ENCODE data around the gene CARMIL1.

Gene CARMIL1

DNA sequence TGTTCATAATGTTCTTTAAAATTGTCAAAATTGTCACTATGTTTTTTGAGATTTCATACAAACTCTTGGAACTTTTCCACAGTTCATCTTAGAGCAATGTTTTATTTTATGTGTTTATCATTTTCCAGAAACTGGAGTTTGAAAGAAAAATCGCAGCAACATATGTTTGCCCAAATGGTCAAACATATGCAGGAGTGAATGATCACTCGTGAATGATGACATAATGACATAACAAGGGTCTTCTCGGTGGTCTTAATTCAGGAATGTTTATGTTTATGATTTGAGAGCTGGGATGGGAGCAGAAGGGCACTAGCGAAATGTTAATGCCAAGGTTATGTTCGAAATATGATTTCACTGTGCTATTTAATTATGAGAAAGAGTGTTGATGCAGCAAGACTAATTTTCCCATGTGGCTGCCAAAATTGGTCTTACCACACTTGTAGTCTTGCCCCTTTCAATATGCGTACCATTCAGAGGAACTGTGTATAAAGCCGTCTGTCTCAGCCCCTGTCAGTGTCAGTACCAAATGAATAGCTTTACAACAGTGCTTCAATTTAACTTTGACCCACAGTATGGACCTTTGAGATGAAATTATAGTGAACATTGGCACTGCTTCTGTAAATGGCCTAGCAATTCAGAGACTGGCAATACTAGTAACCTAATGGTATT lies 152.3 kb downstream of the CARMIL1 start:
- Histone ChIP-seq H3K4me3 (ENCODE audit: low read depth, low read length) (no peak overlapping the region), H3K4me1 (no peaks in the 10 kb centered on the region), H3K36me3 (no peaks in the 10 kb centered on the region), H3K9me3 (no peaks in the 10 kb centered on the region), H3K27me3 (no peaks in the 10 kb centered on the region)
- TF ChIP-seq, protein P1, sequence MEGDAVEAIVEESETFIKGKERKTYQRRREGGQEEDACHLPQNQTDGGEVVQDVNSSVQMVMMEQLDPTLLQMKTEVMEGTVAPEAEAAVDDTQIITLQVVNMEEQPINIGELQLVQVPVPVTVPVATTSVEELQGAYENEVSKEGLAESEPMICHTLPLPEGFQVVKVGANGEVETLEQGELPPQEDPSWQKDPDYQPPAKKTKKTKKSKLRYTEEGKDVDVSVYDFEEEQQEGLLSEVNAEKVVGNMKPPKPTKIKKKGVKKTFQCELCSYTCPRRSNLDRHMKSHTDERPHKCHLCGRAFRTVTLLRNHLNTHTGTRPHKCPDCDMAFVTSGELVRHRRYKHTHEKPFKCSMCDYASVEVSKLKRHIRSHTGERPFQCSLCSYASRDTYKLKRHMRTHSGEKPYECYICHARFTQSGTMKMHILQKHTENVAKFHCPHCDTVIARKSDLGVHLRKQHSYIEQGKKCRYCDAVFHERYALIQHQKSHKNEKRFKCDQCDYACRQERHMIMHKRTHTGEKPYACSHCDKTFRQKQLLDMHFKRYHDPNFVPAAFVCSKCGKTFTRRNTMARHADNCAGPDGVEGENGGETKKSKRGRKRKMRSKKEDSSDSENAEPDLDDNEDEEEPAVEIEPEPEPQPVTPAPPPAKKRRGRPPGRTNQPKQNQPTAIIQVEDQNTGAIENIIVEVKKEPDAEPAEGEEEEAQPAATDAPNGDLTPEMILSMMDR (IDR thresholded peaks at IDR 0.05; ENCODE audit: low read depth, low read length), result no peak
- no peak for DNase-seq

DNA sequence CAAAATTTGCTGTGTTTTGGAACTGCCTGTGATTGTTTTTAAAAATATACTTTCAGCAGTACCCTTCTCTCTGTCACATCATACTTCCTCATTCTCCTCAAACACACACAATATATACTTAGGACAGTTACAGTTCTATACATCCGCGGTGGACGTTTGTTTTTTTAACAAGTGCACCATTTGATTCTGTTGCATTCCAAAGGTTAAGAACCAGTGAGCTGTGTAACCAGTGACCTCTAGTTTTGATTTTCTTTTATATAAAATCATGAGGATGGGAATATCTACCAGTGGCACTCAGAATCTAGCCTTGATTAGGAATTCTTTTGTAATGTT lies 152.8 kb downstream of the CARMIL1 start:
- Histone ChIP-seq H3K4me3 (ENCODE audit: low read depth, low read length) (no peak overlapping the region), H3K27me3 (no peaks in the 10 kb centered on the region), H3K4me1 (no peaks in the 10 kb centered on the region; the same call in 1 of the 2 replicates), H3K36me3 (no peaks in the 10 kb centered on the region), H3K9me3 (no peaks in the 10 kb centered on the region)
- TF ChIP-seq, protein P1 (IDR thresholded peaks at IDR 0.05; ENCODE audit: low read depth, low read length), result no peak
- no peak for DNase-seq

DNA sequence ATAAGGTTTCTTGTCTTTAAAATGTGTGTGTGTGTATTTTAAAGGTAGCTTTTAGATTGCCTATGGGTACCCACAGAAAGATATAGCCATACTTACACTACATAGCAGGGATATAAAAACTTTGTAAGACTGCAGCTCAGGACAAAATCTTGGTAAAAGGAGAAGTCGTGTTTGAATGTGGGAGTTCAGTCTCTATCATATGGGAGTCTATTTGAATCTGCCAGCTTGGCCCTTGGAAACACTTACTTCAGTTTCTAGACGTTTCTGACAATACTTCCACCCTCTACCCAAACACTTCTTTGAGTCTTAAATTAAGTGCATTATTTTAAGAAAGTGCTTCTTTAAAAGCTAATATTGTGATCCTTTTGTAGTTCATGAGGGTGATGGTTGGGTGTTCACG lies 155.7 kb downstream of the CARMIL1 start:
- TF ChIP-seq, protein P1 (IDR thresholded peaks at IDR 0.05; ENCODE audit: low read depth, low read length), result no peak
- H3K27me3 ChIP-seq, result no peaks in the 10 kb centered on the region
- DNase-seq, result no peak
- no peaks in the 10 kb centered on the region for H3K9me3 ChIP-seq
- no peak overlapping the region for H3K4me3 ChIP-seq (ENCODE audit: low read depth, low read length)
- H3K4me1 ChIP-seq, result peaks cover 9% of the 10 kb centered on the region
- H3K36me3 ChIP-seq, result no peaks in the 10 kb centered on the region

DNA sequence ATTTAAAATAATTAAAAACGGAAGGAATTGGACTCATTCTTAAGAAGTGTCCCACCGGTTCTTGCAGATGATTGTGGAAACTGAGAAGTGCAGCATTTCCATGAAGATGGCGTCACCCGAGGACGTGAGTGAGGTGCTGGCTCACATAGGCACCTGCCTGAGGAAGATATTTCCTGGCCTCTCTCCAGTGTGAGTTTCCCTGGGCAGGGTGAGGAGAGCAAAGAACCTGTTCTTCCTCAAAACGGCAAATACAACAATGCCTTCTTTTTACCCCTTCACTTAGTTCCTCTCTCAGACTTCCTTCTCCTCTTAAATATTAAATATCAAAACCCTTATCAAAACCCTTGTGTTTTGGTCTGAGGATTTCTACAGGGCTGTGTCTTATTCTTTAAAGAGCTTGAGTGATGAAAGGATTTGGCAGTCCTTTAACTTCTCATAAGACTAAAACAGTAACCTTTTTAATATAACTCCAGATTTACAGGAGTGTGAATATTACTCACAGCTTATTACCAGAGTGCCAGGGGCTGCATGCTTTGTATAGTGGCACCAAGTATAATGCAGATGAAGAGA lies 156.3 kb downstream of the CARMIL1 start:
- DNase-seq, result no peak
- no peaks in the 10 kb centered on the region for H3K27me3 ChIP-seq
- no peaks in the 10 kb centered on the region for H3K36me3 ChIP-seq
- peaks cover 9% of the 10 kb centered on the region for H3K4me1 ChIP-seq
- H3K9me3 ChIP-seq, result no peaks in the 10 kb centered on the region
- no peak overlapping the region for H3K4me3 ChIP-seq (ENCODE audit: low read depth, low read length)
- TF ChIP-seq, protein P1 (IDR thresholded peaks at IDR 0.05; ENCODE audit: low read depth, low read length), result no peak

DNA sequence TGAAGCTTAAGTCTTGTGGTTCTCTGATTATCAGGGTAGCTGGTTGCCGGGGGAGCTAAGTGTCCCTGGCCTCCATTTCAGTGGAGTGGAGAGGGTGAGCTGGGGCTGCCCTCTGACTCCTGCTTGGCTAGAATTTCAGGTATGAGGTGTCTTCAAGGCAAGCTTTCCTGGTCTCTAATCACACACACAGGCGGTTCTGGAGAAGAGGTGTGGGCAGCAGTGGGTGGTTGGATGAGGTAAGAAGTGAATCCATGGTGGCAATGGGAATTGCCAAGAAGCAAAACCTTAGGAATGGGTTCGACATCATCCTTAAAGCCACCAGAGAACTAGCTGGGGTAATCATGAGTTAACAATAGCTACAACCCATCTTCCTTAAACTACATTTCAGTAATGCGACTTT lies 157.6 kb downstream of the CARMIL1 start:
- H3K27me3 ChIP-seq, result no peaks in the 10 kb centered on the region
- TF ChIP-seq, protein P1 (IDR thresholded peaks at IDR 0.05; ENCODE audit: low read depth, low read length), result no peak
- H3K4me3 ChIP-seq (ENCODE audit: low read depth, low read length), result no peak overlapping the region
- H3K4me1 ChIP-seq, result peaks cover 9% of the 10 kb centered on the region
- no peaks in the 10 kb centered on the region for H3K9me3 ChIP-seq
- no peaks in the 10 kb centered on the region for H3K36me3 ChIP-seq
- DNase-seq, result no peak

DNA sequence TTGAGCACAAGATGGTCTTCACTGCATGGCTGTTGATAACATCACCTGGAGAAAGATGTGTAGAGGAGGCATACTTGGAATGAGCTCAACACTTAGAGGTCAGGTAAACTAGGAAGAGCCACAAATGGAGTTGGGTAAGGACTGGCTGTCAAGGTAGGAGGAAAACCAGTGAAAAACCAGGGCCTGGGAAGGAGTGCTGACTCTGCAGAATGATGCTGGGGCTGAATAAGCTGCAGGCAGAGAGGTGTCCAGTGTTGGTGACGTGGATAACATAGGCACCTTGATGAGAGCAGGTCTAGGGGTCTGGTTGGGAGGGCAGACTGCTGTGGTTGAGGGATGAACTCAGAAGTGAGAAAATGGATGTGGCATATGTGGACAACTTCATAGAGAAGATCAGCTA lies 160.2 kb downstream of the CARMIL1 start:
- no peaks in the 10 kb centered on the region for H3K9me3 ChIP-seq
- no peaks in the 10 kb centered on the region for H3K36me3 ChIP-seq
- DNase-seq, result no peak
- TF ChIP-seq, protein P1 (IDR thresholded peaks at IDR 0.05; ENCODE audit: low read depth, low read length), result no peak
- H3K4me1 ChIP-seq, result peaks cover 9% of the 10 kb centered on the region
- no peak overlapping the region for H3K4me3 ChIP-seq (ENCODE audit: low read depth, low read length)
- no peaks in the 10 kb centered on the region for H3K27me3 ChIP-seq

Data from BE2C (cell line).